Small intestine (tissue), 7 donors: ENCODE measurements around the gene FIGN. TPM values are rescaled to one million over a fixed set of nuclear protein-coding genes. Genes with fewer than 3 reads are reported as not detected.

Experiments used
- DNase-seq, 2 donors: peaks; one replicate each; pipeline versions ENCODE4 v3.0.0 to v3.0.0-alpha.2; 2013
- FAIRE-seq: peaks from 2 replicates; lab custom pipeline; 2012; peaks lifted over from hg19 to GRCh38; lab: Jason Lieb, UNC
- H3K27ac ChIP-seq, 3 donors: one replicate each; pipeline ENCODE4 v1.5.1; 2013; ENCODE audit warnings: low read length in 2 of 3, mild to moderate bottlenecking in 2 of 3, control low read depth in 1 of 3, inconsistent platforms in 1 of 3, low read depth in 1 of 3, moderate library complexity in 1 of 3
- H3K27me3 ChIP-seq, 3 donors: one replicate each; pipeline ENCODE4 v1.6.1; 2013; ENCODE audit warnings: low read length in 3 of 3, inconsistent platforms in 1 of 3; ENCODE audit not compliant: control insufficient read depth in 3 of 3, insufficient read depth in 3 of 3
- H3K36me3 ChIP-seq, 3 donors: one replicate each; pipeline ENCODE4 v1.6.1; 2013; ENCODE audit warnings: low read length in 3 of 3, inconsistent platforms in 1 of 3, low read depth in 1 of 3, mild to moderate bottlenecking in 1 of 3, moderate library complexity in 1 of 3; ENCODE audit not compliant: control insufficient read depth in 3 of 3, insufficient read depth in 2 of 3
- H3K4me1 ChIP-seq, 3 donors: one replicate each; pipeline ENCODE4 v1.6.1; 2013; ENCODE audit warnings: low read length in 2 of 3, inconsistent platforms in 1 of 3, low read depth in 1 of 3, mild to moderate bottlenecking in 1 of 3, moderate library complexity in 1 of 3; ENCODE audit not compliant: control insufficient read depth in 3 of 3, insufficient read depth in 2 of 3
- H3K4me3 ChIP-seq, 3 donors: one replicate each; pipeline ENCODE4 v1.5.1; 2013; ENCODE audit warnings: low read length in 3 of 3, control low read depth in 1 of 3, inconsistent platforms in 1 of 3, low read depth in 1 of 3, mild to moderate bottlenecking in 1 of 3, moderate library complexity in 1 of 3
- H3K9me3 ChIP-seq, 2 donors: one replicate each; pipeline ENCODE4 v1.6.1; 2013; ENCODE audit warnings: low read depth in 1 of 2, low read length in 1 of 2; ENCODE audit not compliant: control insufficient read depth in 2 of 2, insufficient read depth in 1 of 2
- WGBS, 3 donors: extraction: QIAGEN DNeasy Blood & Tissue Kit; methylation state at CpG; one replicate each; pipeline ENCODE4 v1.1.7; 2013; 5-methylcytosine and 5-hydroxymethylcytosine counted together
- polyA plus RNA-seq, 4 donors: library from polyadenylated mRNA; stranded (reverse) in 3 of 4; unstranded in 1 of 4; fragments of 200-250 nt in 3 of 4; fragments of 120-200 nt in 1 of 4; gene quantifications; one replicate each; pipeline versions ENCODE4 v1.2.1 to v1.2.3, GENCODE V29; 2013
- donor health status: healthy with polysubstance abuse.
- donor health status: control.
- donor health status: control.
- donor health status: Bipolar disorder and iron deficiency.
- donor health status: healthy.

FIGN gene
- polyA plus RNA-seq, 4 donors: 0.27 to 1.0 (median 0.64) TPM; not detected in 1

- Histone ChIP-seq H3K27me3 (no peaks in the 10 kb centered on the region), H3K4me3 (no peak overlapping the region), H3K36me3 (no peaks in the 10 kb centered on the region), H3K4me1 (no peaks in the 10 kb centered on the region), H3K9me3 (no peaks in the 10 kb centered on the region), H3K27ac (no peak overlapping the region)
- FAIRE-seq (no peak), DNase-seq (no peak)
- WGBS, 3 donors: 63 to 70% (median 70%) methylated on average over 7 of the region's 7 CpGs
These were observed 114.3 kb downstream of the FIGN start for GRCh38 chr2:163621445-163622004.

- H3K9me3 ChIP-seq: no peaks in the 10 kb centered on the region
- no peaks in the 10 kb centered on the region for H3K36me3 ChIP-seq
- no peaks in the 10 kb centered on the region for H3K4me1 ChIP-seq
- no peak overlapping the region for H3K4me3 ChIP-seq
- no peak for FAIRE-seq
- H3K27ac ChIP-seq: no peak overlapping the region
- DNase-seq: no peak
- WGBS, 3 donors: 74 to 87% (median 76%) methylated on average over 2 of the region's 2 CpGs
- no peaks in the 10 kb centered on the region for H3K27me3 ChIP-seq
These were observed 118.3 kb downstream of the FIGN start for GRCh38 chr2:163617517-163617916.

- 80 to 94% (median 83%) methylated on average over 3 of the region's 3 CpGs for WGBS, 3 donors
- DNase-seq (no peak), FAIRE-seq (no peak)
- Histone ChIP-seq H3K4me1 (no peaks in the 10 kb centered on the region), H3K27me3 (no peaks in the 10 kb centered on the region), H3K36me3 (peaks cover 0 to 3% (median 0%) of the 10 kb centered on the region in 3 donors), H3K27ac (no peak overlapping the region), H3K4me3 (no peak overlapping the region), H3K9me3 (no peaks in the 10 kb centered on the region)
These were observed 122.5 kb downstream of the FIGN start for GRCh38 chr2:163613266-163613731.

- 86 to 90% (median 86%) methylated on average over 9 of the region's 9 CpGs for WGBS, 3 donors
- no peaks in the 10 kb centered on the region for H3K4me1 ChIP-seq
- FAIRE-seq (no peak), DNase-seq (no peak)
- peaks cover 0 to 3% (median 0%) of the 10 kb centered on the region in 3 donors for H3K36me3 ChIP-seq
- H3K9me3 ChIP-seq: no peaks in the 10 kb centered on the region
- H3K4me3 ChIP-seq: no peak overlapping the region
- H3K27me3 ChIP-seq: no peaks in the 10 kb centered on the region
- H3K27ac ChIP-seq: no peak overlapping the region
These were observed 123.5 kb downstream of the FIGN start for GRCh38 chr2:163612332-163612731.

- Histone ChIP-seq H3K27me3 (no peaks in the 10 kb centered on the region), H3K4me3 (no peak overlapping the region), H3K36me3 (peaks cover 0 to 3% (median 0%) of the 10 kb centered on the region in 3 donors), H3K27ac (no peak overlapping the region), H3K9me3 (no peaks in the 10 kb centered on the region), H3K4me1 (no peaks in the 10 kb centered on the region)
- FAIRE-seq: no peak
- no peak for DNase-seq
- 70 to 87% (median 85%) methylated on average over 8 of the region's 8 CpGs for WGBS, 3 donors
These were observed 124.3 kb downstream of the FIGN start for GRCh38 chr2:163611557-163611906.

- H3K4me3 ChIP-seq: no peak overlapping the region
- H3K27ac ChIP-seq: no peak overlapping the region
- no peaks in the 10 kb centered on the region for H3K9me3 ChIP-seq
- peaks cover 0 to 3% (median 0%) of the 10 kb centered on the region in 3 donors for H3K36me3 ChIP-seq
- no peaks in the 10 kb centered on the region for H3K4me1 ChIP-seq
- DNase-seq (peak; percentile 3 to 12), FAIRE-seq (no peak)
- no peaks in the 10 kb centered on the region for H3K27me3 ChIP-seq
- WGBS, 3 donors: 78 to 88% (median 80%) methylated on average over 13 of the region's 13 CpGs
These were observed 124.8 kb downstream of the FIGN start for GRCh38 chr2:163610817-163611556.

GRCh38 chr2:163607630-163608029 is 128.2 kb downstream of the FIGN start:
- FAIRE-seq (no peak), DNase-seq (no peak)
- Histone ChIP-seq H3K4me3 (no peak overlapping the region), H3K4me1 (no peaks in the 10 kb centered on the region), H3K27me3 (no peaks in the 10 kb centered on the region), H3K27ac (no peak overlapping the region), H3K9me3 (no peaks in the 10 kb centered on the region), H3K36me3 (peaks cover 0 to 3% (median 0%) of the 10 kb centered on the region in 3 donors)

GRCh38 chr2:163606878-163607277 is 128.9 kb downstream of the FIGN start:
- H3K27ac ChIP-seq: no peak overlapping the region
- H3K9me3 ChIP-seq: no peaks in the 10 kb centered on the region
- no peaks in the 10 kb centered on the region for H3K27me3 ChIP-seq
- H3K4me1 ChIP-seq: no peaks in the 10 kb centered on the region
- FAIRE-seq: no peak
- no peak for DNase-seq
- H3K36me3 ChIP-seq: peaks cover 0 to 3% (median 0%) of the 10 kb centered on the region in 3 donors
- 83 to 87% (median 86%) methylated on average over 3 of the region's 3 CpGs for WGBS, 3 donors
- no peak overlapping the region for H3K4me3 ChIP-seq
